Panc1 (cell line): ENCODE data around the gene DMP1. TPM values are rescaled to one million over a fixed set of nuclear protein-coding genes. Genes with fewer than 3 reads are reported as not detected.

Source experiments
- ATAC-seq: fragments of 200-7000 bp; cut with Tn5 transposase; 2 replicates; pipeline ENCODE4 v1.9.1; 2020; ENCODE audit warnings: mild to moderate bottlenecking, moderate library complexity
- BruUV-seq: library from RNA; stranded (reverse); fragments of 400-500 nt; replicated peaks from 2 replicates; lab custom pipeline; 2021; lab: Mats Ljungman, UMichigan
- CTCF ChIA-PET: fragments of 300-600 bp; sonication (Branson Sonifier 250); formaldehyde crosslinking; loops from one replicate; lab custom pipeline; 2022; ENCODE audit warnings: antibody characterized with exemption; lab: Charles Lee
- POLR2A ChIA-PET: fragments of 300-600 bp; sonication (Branson Sonifier 250); formaldehyde crosslinking; loops from one replicate; lab custom pipeline; 2022; ENCODE audit warnings: antibody characterized with exemption; lab: Charles Lee
- DNase-seq: peaks from one replicate; pipeline ENCODE4 v3.0.0-alpha.2; 2010; ENCODE audit warnings: low read depth, low spot score
- H3K27ac ChIP-seq: 2 replicates; pipeline ENCODE4 v1.5.1; 2011; ENCODE audit warnings: mild to moderate bottlenecking, low read length, inconsistent platforms
- H3K27me3 ChIP-seq: fragments of 200-500 bp; sonication (Bioruptor generic); 2 replicates; pipeline ENCODE4 v1.6.0; 2014; ENCODE audit warnings: low read length, inconsistent platforms; ENCODE audit not compliant: control insufficient read depth, insufficient read depth
- H3K36me3 ChIP-seq: fragments of 200-500 bp; sonication (Bioruptor generic); 2 replicates; pipeline ENCODE4 v1.5.1; 2014; ENCODE audit warnings: inconsistent platforms, mild to moderate bottlenecking, low read length, moderate library complexity; ENCODE audit not compliant: control insufficient read depth, insufficient read depth
- H3K4me1 ChIP-seq: 2 replicates; pipeline ENCODE4 v1.5.1; 2011; ENCODE audit warnings: inconsistent platforms, mild to moderate bottlenecking, low read length, moderate library complexity; ENCODE audit not compliant: control insufficient read depth, insufficient read depth
- H3K4me3 ChIP-seq, 2 experiments: 2 replicates each; pipeline ENCODE4 v1.5.1; 2011 to 2012; ENCODE audit warnings: low read depth in 2 of 2, low read length in 2 of 2, mild to moderate bottlenecking in 2 of 2, inconsistent platforms in 1 of 2, moderate library complexity in 1 of 2
- H3K9me3 ChIP-seq: fragments of 200-500 bp; sonication (Bioruptor generic); 2 replicates; pipeline ENCODE4 v1.5.1; 2014; ENCODE audit warnings: low read depth, mild to moderate bottlenecking, inconsistent platforms, low read length, moderate library complexity; ENCODE audit not compliant: control insufficient read depth, insufficient read depth
- POLR2AphosphoS5 ChIP-seq: IDR thresholded peaks from 2 replicates; pipeline ENCODE4 v1.6.1; 2012; ENCODE audit warnings: mild to moderate bottlenecking, low read depth, low read length, moderate library complexity
- SIN3A ChIP-seq: IDR thresholded peaks from 2 replicates; pipeline ENCODE4 v1.6.1; 2012; ENCODE audit warnings: low read depth, mild to moderate bottlenecking, low read length, moderate library complexity, borderline replicate concordance; ENCODE audit not compliant: insufficient read depth
- TCF7L2 ChIP-seq: IDR thresholded peaks from 2 replicates; pipeline ENCODE4 v1.6.1; 2011; ENCODE audit warnings: mild to moderate bottlenecking, low read depth, low read length, inconsistent platforms
- in situ Hi-C: cut with HindIII; loops from 2 replicates; pipeline ENCODE4 v1.10.0; 2016; ENCODE audit warnings: low sequenced_read_pairs, low pct_unique_long_range_greater_than_20kb
- intact Hi-C: fragments of 100-400 bp; cut with micrococcal nuclease; formaldehyde crosslinking; loops from one replicate; pipeline ENCODE4 v1.10.0; 2022; ENCODE audit not compliant: unreplicated experiment
- total RNA-seq: library from RNA; stranded (reverse); gene quantifications from one replicate; pipeline ENCODE4 v1.2.1, GENCODE V29; 2021; ENCODE audit not compliant: unreplicated experiment
- TF ChIP-seq, protein P1 (sequence below): fragments of 450-650 bp; IDR thresholded peaks from 2 replicates; pipeline ENCODE4 v1.5.1; 2017; ENCODE audit warnings: mild to moderate bottlenecking
- TF ChIP-seq, protein P2 (sequence below), 2 experiments: IDR thresholded peaks; 2 replicates each; pipeline ENCODE4 v1.6.1; 2011 to 2012; ENCODE audit warnings: low read depth in 2 of 2, control low read depth in 1 of 2, low read length in 1 of 2, mild to moderate bottlenecking in 1 of 2, moderate library complexity in 1 of 2; ENCODE audit not compliant: insufficient read depth in 1 of 2

The DMP1 gene
- total RNA-seq, 1 experiment from 2014 or later, result not detected

DNA sequence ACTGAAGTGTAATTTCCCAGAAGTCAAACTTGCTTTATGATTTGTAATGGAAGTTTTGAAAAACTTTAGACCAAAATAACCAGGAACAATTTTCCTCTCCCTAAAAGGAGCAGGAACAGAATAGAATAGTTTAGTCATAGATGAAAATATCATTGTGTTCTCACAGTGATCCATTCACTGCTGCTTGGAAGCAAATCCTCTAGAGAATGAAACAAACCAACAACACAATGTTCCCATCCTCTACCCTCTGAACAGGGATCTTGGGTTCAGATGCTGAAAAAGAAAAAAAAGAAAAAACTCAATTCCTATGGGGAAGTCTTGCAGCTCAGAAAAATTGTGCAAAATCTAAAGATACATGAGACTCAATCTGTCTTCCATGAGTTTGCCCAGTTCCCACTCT, 29.6 kb upstream of the DMP1 start:
- in situ Hi-C loops, result no loop called here
- Histone ChIP-seq H3K36me3 (no peaks in the 10 kb centered on the region), H3K27ac (no peak overlapping the region), H3K4me3 (no peak overlapping the region), H3K9me3 (no peaks in the 10 kb centered on the region), H3K27me3 (no peaks in the 10 kb centered on the region; the same call in 1 of the 2 replicates), H3K4me1 (no peaks in the 10 kb centered on the region)
- intact Hi-C loops, result no loop called here
- POLR2A ChIA-PET, result no interaction called here
- CTCF ChIA-PET, result no interaction called here
- TF ChIP-seq, protein P1, sequence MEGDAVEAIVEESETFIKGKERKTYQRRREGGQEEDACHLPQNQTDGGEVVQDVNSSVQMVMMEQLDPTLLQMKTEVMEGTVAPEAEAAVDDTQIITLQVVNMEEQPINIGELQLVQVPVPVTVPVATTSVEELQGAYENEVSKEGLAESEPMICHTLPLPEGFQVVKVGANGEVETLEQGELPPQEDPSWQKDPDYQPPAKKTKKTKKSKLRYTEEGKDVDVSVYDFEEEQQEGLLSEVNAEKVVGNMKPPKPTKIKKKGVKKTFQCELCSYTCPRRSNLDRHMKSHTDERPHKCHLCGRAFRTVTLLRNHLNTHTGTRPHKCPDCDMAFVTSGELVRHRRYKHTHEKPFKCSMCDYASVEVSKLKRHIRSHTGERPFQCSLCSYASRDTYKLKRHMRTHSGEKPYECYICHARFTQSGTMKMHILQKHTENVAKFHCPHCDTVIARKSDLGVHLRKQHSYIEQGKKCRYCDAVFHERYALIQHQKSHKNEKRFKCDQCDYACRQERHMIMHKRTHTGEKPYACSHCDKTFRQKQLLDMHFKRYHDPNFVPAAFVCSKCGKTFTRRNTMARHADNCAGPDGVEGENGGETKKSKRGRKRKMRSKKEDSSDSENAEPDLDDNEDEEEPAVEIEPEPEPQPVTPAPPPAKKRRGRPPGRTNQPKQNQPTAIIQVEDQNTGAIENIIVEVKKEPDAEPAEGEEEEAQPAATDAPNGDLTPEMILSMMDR, result no peak
- TF ChIP-seq TCF7L2 (no peak), POLR2AphosphoS5 (no peak), SIN3A (no peak)
- TF ChIP-seq, protein P2, sequence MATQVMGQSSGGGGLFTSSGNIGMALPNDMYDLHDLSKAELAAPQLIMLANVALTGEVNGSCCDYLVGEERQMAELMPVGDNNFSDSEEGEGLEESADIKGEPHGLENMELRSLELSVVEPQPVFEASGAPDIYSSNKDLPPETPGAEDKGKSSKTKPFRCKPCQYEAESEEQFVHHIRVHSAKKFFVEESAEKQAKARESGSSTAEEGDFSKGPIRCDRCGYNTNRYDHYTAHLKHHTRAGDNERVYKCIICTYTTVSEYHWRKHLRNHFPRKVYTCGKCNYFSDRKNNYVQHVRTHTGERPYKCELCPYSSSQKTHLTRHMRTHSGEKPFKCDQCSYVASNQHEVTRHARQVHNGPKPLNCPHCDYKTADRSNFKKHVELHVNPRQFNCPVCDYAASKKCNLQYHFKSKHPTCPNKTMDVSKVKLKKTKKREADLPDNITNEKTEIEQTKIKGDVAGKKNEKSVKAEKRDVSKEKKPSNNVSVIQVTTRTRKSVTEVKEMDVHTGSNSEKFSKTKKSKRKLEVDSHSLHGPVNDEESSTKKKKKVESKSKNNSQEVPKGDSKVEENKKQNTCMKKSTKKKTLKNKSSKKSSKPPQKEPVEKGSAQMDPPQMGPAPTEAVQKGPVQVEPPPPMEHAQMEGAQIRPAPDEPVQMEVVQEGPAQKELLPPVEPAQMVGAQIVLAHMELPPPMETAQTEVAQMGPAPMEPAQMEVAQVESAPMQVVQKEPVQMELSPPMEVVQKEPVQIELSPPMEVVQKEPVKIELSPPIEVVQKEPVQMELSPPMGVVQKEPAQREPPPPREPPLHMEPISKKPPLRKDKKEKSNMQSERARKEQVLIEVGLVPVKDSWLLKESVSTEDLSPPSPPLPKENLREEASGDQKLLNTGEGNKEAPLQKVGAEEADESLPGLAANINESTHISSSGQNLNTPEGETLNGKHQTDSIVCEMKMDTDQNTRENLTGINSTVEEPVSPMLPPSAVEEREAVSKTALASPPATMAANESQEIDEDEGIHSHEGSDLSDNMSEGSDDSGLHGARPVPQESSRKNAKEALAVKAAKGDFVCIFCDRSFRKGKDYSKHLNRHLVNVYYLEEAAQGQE (IDR thresholded peaks at IDR 0.05; ENCODE audit: insufficient read depth in 1 of 2, low read depth in 2 of 2, low read length in 1 of 2), result no peak
- no TSS peak for BruUV-seq
- ATAC-seq (no peak), DNase-seq (no peak)

DNA sequence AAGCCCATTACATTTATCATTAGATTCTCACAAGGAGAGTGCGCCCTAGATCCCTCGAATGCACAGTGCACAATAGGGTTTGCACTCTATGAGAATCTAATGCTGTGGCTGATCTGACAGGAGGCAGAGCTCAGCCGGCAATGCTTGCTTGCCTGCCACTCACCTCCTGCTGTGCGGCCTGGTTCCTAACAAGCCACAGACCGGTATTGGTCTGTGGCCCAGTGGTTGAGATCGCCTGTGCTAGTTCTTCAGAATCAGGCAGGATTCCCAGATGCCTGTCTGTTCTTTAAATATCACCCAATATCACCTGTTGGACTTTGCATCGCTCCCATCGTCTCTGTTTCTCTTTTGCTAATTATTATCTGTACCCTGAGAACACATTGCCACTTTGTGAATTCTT, 27.8 kb upstream of the DMP1 start:
- Histone ChIP-seq H3K36me3 (no peaks in the 10 kb centered on the region), H3K4me1 (no peaks in the 10 kb centered on the region), H3K27ac (no peak overlapping the region), H3K27me3 (no peaks in the 10 kb centered on the region; the same call in 1 of the 2 replicates), H3K4me3 (no peak overlapping the region), H3K9me3 (no peaks in the 10 kb centered on the region)
- DNase-seq (no peak), ATAC-seq (no peak)
- TF ChIP-seq, protein P2 (IDR thresholded peaks at IDR 0.05; ENCODE audit: insufficient read depth in 1 of 2, low read depth in 2 of 2, low read length in 1 of 2), result no peak
- TF ChIP-seq, protein P1, result no peak
- TF ChIP-seq TCF7L2 (no peak), POLR2AphosphoS5 (no peak), SIN3A (no peak)
- POLR2A ChIA-PET, result no interaction called here
- CTCF ChIA-PET, result no interaction called here
- in situ Hi-C loops (no loop called here), intact Hi-C loops (no loop called here)
- BruUV-seq, result no TSS peak
